Stimulated activated CD4-positive, alpha-beta T cell treated with anti-CD3 and anti-CD28 coated beads, Interleukin-2, amount 100 ng/mL, for 4 hours (primary cell): Measurements from ENCODE around the gene KCNAB1.
"Not testable (repeated sequence)": the region's sequence is repeated elsewhere in the genome, so short reads cannot be mapped to it uniquely, and the experiment has no call there.

Source experiments
- DNase-seq: peaks from one replicate; pipeline ENCODE4 v3.0.0-alpha.2; 2020; ENCODE audit warnings: low read depth

Gene KCNAB1

DNA sequence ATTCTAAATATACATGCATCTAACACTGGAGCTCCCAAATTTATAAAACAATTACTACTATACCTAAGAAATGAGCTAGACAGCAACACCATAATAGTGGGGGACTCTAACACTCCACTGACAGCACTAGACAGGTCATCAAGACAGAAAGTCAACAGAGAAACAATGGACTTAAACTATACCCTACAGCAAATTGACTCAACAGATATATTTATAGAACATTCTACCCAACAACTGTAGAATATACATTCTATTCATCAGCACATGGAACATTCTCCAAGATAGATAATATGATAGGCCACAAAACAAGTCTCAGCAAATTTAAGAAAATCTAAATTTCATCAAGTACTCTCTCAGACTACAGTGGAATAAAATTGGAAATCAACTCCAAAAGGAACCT lies 102.0 kb downstream of the KCNAB1 start:
- DNase-seq: not testable (repeated sequence)

DNA sequence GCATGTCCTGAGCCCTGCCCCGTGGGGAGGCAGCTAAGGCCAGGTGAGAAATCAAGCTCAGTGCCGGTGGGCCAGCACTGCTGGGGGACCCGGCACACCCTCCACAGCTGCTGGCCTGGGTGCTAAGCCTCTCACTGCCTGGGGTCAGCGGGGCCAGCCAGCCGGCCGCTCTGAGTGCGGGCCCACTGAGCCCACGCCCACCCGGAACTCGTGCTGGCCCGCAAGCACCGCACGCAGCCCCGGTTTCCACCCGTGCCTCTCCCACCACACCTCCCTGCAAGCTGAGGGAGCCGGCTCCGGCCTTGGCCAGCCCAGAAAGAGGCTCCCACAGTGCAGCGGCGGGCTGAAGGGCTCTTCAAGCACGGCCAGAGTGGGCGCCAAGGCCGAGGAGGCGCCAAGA lies 103.7 kb downstream of the KCNAB1 start:
- DNase-seq: not testable (repeated sequence)

DNA sequence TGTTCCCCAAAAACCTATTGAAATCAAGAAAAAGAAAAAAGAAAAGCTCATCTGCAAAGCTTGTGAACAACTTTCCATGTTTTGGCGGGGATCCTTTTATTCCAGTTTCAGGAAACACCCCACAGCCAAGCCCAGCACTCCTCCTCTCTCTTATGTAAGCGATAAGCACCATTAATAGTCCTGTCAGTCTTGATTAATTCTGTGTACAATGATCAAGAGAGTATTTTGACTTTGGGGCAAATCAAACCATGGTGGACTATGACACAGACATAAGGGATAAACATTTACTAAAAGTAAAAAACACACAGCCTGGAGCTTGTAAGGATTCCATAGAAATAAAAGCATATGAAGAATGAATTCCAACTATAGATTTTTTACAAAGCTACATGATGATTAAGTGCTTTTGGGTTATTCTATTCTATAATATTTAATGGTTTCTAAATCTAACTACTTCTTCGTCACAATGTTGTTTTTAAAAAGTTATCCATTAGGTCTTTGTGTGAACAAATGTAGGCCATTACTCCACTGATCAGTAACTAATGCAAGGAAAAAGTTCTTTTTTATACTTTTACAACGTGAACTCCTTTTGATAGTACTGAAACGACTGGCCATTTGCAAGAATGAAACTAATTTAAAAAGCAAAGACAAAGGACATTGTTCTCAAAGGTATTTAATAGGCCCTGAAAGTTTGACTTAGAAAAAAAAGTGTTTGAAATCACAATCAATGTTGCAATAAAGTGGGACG lies 106.5 kb downstream of the KCNAB1 start:
- no peak for DNase-seq

DNA sequence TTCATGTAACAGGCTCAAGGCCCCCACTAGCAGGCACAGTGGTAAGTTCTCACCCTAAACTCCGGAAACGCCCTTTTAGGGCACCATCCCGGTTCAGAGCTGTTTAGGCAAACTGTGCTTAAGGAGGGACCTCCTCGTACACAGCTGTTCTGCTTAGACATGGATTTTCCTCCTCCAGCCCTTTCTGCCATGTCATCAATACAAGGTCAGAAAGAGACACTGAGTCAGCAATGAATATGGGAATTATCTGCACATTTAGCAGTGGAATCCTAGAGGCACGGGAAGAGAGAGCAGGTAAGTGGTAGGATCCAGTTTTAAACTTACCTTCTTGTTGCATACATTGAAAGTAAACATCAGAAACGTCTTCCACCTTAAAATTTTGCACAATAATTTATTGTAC lies 107.3 kb downstream of the KCNAB1 start:
- DNase-seq: no peak

DNA sequence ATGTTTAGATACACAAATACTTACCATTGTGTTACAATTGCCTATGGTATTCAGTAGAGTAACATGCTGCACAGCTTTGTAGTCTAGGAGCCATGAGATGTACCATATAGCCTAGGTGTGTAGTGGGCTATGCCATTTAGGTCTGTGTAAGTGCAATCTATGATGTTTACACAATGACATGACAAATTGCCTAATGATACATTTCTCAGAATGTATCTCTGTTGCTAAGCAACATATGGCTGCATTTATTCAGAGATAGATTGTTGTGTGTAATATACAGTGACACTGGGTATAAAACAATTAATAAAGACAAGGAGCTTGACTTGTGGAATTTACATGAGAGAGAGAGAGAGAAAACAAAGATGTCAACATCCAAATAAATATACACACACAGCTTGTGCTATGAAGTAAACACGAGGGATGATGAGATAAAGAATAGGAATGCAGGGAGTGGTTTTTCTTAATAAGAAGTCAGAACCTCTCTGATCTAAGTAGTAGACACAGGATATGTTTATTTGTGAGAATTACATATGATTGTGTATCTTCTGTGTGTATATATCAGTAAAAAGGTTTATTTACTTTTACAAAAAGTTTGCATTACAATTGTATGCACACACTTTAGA lies 110.0 kb downstream of the KCNAB1 start:
- no peak for DNase-seq

DNA sequence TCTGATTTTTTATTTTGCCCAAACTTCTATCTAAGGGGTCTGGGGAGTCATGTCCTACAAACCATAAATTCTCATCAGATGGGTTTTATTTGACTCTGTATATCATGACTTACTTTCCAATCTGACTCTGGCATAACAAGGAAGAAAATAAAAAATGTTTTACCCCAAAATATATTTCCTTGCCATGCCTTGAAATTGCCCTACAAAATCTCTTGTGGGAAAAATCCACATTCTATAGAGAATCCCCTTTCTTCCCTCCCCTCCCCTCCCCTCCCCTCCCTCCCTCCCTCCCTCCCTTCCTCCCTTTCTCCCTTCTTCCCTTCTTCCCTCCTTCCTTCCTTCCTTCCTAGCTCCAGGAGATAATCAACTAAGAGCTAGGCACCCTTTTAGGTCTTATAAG lies 110.8 kb downstream of the KCNAB1 start:
- not testable (repeated sequence) for DNase-seq

DNA sequence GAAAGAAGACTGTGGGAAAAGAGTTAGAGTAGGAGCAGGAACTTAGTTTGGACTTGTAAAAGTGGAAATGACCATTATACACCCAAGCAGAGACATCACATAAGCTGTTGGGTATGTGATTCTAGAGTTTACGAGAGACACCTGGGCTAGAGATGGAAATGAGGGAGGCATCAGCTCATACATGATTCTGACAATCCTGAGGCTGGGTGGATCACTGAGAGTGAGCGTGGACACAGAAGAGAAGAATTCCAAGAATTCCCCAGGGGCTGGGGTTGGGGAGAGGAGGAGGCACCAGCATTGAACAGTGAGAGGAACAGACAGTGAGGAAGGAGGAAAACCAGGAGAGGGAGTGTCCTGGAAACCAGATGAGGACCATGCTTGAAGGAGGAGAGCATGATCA lies 113.5 kb downstream of the KCNAB1 start:
- DNase-seq: no peak

DNA sequence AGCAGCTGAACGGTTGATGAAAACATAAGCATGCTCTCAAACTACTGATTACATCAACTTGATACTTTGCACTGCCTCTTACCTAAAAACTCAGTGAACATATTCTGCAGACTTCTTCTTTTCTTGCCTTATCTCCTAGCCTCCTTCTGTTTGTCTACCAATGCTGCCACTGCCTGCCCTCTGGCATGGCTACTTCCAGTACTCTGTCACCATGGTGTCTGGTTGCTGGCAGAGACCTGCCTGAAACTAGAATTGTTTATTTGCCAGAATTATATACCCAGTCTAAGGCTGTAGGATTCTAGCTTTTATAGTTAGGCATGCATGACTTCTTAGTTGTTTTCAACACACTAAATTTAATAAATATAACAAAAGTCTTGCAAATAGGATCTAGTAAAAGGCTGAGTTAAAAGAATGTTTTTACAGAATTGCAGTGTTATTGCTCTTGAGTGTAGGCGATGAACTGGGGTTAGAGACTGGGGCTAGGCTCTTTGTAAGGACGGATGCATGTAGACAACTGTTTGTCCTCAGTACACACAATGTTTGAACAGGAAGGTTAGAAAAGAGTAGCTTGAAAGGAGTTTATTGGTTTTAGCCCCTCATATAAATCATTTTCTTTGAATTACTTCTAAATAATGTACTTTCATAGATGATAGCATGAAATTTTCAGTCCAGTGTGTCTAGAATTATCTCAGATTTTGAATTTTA lies 116.3 kb downstream of the KCNAB1 start:
- DNase-seq: no peak

DNA sequence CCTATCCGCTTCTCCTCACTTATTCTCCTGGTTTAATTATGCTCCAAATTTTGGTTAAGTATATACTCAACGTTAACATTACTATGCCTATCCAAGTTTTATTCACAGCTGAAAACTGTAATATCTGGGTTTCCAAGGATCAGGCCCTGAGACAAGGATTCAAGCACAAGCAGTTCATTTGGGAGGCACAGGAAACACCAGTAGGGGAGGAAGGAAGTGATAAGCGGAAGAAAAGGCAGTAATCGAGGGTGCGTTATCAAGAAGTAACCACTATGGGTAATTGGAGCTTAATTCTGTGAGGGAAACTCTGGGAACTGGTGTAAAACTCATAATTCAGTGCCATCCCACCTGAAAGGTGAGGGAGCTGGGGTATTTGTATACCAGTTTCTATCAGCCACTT lies 120.3 kb downstream of the KCNAB1 start:
- no peak for DNase-seq

DNA sequence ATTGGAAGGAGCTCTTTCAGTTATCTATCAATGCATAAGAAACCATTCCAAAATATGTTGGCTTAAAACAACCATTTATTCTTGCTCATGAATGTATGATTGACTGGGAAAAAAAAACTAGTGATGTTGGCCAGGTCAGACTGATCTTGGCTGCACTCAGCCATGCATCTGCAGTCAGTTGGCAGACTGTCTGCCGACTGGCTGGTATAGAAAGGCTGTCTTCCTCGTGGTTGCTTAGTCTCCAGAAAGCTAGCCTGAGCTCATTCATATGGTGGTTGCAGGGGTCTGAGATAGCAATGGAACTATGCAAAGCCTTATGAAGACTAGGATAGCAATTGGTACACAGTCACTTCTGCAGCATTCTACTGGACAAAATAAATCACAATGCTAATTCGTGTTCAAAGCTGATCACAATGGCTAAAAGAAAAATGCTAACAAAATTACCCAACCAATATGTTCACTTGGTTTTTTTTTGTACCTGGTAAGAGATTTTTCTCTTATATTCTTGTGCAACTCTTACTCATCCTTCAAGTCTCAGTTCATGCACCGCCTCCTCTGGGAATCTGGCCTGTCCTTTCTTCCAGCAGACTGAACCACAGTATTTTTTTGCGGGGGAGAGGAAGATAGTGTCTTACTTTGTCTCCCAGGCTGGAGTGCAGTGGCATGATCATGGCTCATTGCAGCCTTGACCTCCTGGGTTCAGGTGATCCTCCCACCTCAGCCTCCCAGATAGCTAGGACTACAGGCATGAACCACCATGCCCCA lies 126.8 kb downstream of the KCNAB1 start:
- DNase-seq: no peak

DNA sequence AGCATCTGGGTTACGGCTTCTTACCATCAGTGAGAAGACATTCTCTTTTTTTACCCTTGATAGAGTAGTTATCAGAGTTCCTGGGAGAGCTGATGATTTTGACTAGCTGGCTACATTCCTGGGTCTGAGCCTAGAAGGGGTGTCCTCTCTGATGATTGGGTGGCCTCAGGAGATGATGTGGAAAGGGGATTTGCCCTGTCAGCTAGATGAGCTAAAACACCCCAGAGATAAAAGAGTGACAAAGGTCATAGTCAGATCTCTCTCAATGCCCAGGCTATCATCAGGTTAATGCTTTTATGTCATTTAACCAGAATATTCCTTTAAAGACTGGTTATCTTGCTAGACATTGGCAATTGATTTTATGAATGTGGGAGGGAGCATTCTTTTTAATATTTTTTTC lies 130.2 kb downstream of the KCNAB1 start:
- no peak for DNase-seq

DNA sequence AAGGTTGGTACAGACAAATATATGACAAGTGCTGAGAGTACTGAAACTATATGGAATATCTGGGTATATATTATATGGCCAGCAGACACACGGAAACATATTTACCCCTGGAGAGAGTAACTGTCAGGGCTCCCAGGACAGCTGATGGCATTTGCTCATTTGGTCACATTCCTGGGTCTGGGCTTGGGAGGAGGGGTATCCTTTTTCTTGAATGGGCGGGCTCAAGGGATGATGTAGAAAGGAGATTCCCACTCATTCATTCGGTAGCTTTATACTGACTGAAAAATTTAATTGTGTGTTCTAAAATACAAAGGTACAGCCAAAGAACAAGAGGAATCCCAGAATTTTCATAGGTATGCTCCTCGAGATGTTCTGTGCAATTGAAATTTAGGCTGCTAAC lies 131.0 kb downstream of the KCNAB1 start:
- no peak for DNase-seq

DNA sequence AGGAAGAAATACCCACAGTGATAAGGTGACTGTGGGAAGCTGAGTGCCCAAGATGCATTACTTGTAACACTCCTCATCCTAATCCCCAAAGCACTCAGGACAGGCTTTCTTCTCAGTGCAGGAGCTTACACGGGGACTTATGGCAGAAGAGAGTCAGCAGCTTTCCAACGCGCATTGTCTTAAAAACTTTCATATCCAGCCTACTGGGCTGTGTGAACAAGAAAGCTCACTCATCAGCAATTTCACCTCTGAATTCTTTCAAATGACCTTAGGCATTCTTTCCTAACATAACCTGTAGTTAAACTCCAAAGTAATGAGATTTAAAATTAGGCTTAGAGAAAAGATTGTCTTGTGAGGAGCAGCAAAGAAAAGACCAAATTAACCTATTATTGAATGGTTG lies 132.3 kb downstream of the KCNAB1 start:
- no peak for DNase-seq

DNA sequence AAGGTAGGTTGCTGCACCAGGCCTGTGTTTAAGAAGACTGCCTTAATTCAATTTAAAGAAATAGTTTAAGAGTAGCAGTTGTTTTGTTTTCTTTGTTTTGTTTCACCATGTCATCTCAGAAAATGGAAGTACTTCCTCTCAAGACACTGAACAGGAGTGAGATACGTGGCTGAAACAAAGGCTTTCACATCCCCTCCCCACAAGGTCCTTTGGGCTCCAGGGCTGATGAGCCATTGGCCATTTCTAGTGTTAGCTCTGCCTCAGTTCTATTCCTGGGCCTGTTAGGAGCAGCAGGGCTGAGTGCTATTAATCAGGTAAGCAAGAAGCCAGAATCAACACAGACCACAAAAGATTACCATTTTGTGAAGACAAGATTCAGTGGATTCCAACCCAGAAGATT lies 132.8 kb downstream of the KCNAB1 start:
- no peak for DNase-seq

DNA sequence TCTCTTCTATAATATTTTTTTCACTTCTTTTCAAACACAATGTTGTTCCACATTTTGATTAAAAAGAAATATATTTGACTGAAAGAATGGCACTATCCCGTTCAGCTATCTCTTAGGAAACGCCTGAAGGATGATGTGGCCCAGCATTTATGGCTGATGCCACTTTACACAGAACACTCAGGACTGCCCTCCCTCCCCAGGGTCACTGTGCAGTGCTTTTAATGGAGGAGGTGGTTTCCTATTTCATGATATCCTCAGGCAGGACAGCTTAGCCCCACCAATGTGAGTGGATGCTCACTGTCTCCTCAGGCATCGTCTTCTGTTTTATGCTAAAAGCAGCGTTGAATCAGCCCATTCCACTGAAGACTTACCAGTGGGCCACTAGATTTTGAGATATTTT lies 135.9 kb downstream of the KCNAB1 start:
- DNase-seq: no peak

DNA sequence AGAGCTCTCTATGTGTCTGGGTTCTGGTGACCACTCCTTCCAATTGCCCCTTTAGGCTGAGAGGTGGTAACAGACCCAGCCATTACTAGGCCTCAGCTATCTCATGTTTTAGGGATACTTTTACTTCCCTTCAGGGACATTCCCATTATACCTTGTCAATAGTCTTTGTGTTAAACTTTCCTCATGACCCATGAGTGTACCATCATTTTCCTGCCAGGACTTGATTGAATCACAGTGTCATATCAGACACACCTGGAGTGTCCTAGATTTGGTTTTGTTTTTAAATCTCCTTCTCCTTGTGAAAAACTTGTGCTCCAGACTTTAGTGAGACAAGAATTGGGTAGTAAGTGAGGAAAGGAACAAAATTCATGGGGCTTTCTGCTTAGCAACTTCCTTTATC lies 136.6 kb downstream of the KCNAB1 start:
- no peak for DNase-seq

DNA sequence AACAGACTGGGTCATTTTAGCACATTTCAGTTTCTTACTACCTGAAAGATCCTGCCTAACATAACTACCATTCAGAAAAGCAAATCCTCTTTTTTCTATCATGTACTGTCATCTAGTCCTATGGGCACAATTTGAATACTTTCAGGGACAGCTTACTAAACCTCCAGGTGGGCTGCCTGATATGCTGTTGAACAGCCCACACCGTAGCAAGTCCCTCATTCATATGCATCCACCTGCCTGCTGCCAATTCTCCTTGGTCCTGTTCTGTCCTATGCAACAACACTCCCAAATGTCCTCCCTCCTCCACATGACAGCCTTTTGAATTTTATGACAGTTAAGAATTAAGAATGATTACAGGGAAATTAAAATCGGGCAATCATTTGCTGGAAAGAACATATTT lies 137.9 kb downstream of the KCNAB1 start:
- no peak for DNase-seq

DNA sequence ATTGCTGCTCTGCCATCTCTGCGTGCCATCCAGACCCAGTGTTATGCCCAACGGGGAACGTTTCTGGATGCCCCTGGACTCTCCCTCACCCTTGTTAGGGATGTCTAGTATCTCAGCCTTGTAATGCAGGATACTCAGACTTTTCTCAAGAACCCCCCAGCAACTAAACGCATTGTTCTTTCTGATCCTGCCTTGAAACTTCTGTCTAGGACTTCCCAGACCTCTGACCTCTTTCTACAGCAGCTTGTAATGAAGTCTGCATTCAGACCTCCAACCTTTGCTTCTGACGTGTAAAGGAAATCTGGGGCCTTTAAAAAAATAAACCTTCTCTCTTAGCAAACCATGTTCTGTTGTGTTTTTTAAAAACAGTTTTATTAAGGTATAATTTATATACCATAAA lies 139.5 kb downstream of the KCNAB1 start:
- no peak for DNase-seq

DNA sequence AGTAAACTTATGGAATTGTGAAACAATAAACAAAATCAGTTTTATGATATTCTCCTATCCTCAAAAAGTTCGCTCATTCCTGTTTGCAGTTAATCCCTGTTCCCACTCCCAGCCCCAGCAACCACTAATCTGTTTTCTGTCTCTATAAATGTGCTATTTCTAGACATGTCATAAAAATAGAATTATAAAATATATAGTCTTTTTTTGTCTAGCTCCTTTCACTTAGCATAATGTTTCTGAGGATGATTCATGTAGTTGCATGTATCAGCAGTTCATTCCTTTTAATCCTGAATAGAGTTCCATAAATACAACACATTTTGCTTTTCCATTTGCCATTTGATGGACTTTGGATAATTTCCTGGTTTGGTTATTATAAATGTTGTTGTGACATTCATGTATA lies 140.0 kb downstream of the KCNAB1 start:
- DNase-seq: no peak

DNA sequence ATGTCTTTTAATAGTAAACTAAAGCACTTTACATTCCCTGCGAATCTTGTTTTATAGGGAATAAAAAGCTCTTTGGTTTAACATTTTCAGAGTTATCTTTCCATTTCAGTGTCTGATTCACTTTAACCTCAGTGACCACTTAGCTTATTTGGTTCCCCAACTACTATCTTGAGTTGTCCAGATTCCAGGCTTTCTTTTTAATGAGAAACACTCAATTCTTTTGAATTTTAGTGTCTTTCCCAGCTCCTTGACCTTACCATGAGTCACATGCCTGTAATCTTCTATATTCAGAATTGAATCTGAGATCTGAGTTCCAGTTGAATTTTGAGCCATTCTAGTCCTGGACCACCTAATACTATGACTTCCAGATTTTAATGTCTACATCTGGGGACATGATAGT lies 144.4 kb downstream of the KCNAB1 start:
- DNase-seq: no peak

DNA sequence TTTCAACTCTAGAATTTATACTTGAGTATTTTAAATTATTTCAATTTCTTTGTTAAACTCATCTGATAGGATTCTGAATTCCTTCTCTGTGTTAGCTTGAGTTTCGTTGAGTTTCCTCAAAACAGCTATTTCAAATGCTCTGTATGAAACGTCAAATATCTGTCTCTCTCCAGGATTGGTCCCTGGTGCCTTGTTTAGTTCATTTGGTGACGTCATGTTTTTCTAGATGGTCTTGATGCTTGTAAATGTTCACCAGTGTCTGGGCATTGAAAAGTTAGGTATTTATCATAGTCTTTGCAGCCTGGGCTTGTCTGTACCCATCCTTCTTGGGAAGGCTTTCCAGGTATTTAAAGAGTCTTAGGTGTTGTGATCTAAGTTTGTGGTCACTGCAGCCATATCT lies 151.1 kb downstream of the KCNAB1 start:
- DNase-seq: no peak

DNA sequence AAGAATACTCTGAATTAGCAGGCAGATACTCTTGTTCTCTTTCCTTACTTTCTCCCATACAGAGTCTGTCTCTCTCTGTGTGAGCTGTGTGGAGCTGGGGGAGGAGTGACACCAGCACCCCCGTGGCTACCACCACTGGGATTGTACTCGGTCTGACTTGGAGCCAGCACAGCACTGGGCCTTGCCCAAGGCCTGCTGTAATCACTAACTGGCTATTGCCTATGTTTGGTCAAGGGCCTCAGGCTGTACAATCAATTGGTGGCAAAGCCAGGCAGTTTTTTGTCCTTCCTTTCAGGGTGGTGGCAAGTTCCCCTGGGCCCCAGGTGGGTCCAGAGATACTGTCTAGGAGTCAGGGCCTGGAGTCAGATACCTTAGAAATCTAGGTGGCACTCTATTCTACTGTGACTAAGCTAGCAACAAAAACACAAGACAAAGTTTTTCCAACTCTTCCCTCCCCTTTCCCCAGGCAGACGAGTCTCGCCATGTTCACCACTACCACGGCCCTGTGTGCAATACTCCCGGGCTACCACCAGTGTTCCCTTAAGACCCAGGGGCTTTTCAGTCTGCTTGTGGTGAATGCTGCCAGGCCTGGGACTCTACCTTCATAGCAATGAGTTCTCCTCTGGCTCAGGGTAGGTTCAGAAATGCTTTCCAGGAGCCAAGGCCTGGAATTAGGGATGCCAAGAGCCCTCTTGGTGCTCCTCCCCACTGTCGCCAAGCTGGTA lies 151.8 kb downstream of the KCNAB1 start:
- DNase-seq: no peak
